ENCODE results near the gene ZNF276. TPM values are rescaled to one million over a fixed set of nuclear protein-coding genes. Genes with fewer than 3 reads are reported as not detected.

The ZNF276 gene
- total RNA-seq, 3 donors from 2014 or later, result 19.2 to 48.5 (median 31.2) TPM

DNA sequence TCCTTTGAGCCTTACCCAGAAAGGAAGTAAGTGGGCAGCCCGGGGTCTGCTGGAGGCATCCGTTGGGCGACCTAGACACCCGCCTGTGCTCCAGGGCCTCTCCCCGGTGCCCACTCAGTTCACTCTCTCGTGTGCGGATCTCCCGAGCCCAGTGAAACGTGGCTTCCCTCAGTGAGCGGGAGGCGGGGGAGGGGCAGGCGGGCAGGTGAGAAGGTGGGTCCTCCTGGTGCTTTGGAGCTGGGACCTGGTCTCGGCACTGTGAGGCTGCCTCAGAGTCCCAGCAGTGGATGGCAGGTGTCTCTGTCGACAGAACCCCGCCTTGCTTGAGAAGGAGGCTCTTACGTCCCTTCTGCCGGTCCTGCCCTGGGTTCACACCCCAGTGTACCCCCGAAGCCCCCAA is 8.0 kb downstream of the ZNF276 start:
- no peak for DNase-seq (ENCODE audit: low spot score in 2 of 2)
- no peak overlapping the region for H3K4me3 ChIP-seq
- TF ChIP-seq POLR2AphosphoS5 (IDR thresholded peaks at IDR 0.05) (no peak), POLR2A (IDR thresholded peaks at IDR 0.05) (no peak)
- TF ChIP-seq, protein P1, sequence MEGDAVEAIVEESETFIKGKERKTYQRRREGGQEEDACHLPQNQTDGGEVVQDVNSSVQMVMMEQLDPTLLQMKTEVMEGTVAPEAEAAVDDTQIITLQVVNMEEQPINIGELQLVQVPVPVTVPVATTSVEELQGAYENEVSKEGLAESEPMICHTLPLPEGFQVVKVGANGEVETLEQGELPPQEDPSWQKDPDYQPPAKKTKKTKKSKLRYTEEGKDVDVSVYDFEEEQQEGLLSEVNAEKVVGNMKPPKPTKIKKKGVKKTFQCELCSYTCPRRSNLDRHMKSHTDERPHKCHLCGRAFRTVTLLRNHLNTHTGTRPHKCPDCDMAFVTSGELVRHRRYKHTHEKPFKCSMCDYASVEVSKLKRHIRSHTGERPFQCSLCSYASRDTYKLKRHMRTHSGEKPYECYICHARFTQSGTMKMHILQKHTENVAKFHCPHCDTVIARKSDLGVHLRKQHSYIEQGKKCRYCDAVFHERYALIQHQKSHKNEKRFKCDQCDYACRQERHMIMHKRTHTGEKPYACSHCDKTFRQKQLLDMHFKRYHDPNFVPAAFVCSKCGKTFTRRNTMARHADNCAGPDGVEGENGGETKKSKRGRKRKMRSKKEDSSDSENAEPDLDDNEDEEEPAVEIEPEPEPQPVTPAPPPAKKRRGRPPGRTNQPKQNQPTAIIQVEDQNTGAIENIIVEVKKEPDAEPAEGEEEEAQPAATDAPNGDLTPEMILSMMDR (IDR thresholded peaks at IDR 0.05), result no peak
- H3K9me3 ChIP-seq, result no peaks in the 10 kb centered on the region
- H3K27ac ChIP-seq, result no peak overlapping the region
- H3K4me1 ChIP-seq, result no peaks in the 10 kb centered on the region
- H3K36me3 ChIP-seq, result peaks cover 9% of the 10 kb centered on the region
- no peaks in the 10 kb centered on the region for H3K27me3 ChIP-seq
- intact Hi-C loops (cut with DNase I; ENCODE audit: low total_unique reads), result no loop called here

DNA sequence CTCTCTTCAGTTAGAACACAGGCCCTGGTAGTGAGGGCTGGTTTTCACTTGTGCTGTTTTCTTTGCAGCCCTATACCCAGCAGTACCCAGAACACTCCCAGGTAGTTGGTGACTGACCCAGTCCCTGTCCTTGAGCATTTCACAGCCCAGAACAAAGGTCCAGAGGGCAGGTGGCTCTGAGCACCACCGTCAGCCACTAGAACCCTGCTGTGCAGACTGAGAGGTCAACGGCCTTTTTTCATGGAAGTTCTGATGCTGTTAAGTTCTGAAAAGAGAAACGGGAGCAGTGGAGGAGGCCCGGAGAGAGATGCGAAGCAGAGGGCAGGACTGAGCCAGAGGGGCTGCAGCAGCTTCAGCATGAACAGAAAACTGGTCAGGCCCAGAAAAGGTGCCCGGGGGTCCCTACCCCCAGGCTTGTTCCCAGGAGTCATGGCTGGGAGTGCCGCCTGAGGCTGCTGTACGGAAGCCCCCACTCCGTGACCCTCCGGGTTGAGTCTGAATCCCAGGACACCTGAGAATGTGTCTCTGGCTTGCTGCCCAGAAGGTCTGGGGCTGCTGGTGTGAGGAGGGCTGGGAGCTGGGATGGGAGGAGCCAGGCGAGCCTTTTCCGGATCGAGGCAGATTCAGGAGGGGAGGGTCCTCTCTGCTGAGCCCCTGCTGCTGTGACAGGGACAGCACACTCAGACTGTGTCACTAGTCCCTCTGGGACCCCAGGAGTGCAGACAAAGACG is 8.7 kb downstream of the ZNF276 start:
- H3K4me1 ChIP-seq, result no peaks in the 10 kb centered on the region
- H3K36me3 ChIP-seq, result peaks cover 9% of the 10 kb centered on the region
- TF ChIP-seq POLR2A (IDR thresholded peaks at IDR 0.05) (no peak), POLR2AphosphoS5 (IDR thresholded peaks at IDR 0.05) (no peak)
- TF ChIP-seq, protein P1 (IDR thresholded peaks at IDR 0.05), result no peak
- no peaks in the 10 kb centered on the region for H3K27me3 ChIP-seq
- no peak overlapping the region for H3K27ac ChIP-seq
- no peaks in the 10 kb centered on the region for H3K9me3 ChIP-seq
- intact Hi-C loops (cut with DNase I; ENCODE audit: low total_unique reads), result no loop called here
- no peak overlapping the region for H3K4me3 ChIP-seq
- DNase-seq (ENCODE audit: low spot score in 2 of 2), result no peak

DNA sequence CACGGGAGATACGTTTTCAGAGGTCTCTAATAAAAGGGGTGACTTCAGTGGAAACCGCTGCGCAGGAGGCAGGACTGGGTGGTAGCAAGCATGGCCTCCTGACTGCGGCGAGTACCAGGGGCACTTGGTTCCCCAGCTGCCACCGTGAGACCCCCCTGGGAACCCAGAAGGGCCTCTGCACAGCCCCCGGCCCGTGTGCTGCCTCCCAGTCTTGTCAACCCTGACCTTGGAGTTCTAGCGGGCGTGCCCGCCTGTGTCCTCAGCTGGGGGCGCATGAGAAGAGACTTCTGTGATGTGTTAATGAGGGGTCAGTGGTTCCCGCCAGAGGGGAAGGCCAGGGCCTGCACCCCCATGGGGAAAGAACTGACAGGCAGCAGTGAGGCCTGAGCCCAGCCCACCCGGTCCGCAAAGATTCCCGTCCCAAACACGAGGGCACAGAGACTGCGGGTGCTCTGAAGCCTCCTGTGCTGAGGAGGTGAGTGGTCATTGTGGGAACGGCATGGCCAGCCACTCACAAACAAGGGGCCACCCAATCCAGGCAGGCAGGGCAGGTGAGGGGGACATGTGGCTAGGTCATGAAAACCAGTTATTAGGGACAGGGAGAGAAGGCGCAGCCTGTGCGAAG is 9.4 kb downstream of the ZNF276 start:
- H3K4me3 ChIP-seq, result no peak overlapping the region
- peaks cover 9% of the 10 kb centered on the region for H3K36me3 ChIP-seq
- TF ChIP-seq, protein P1 (IDR thresholded peaks at IDR 0.05), result no peak
- no peak for TF ChIP-seq POLR2AphosphoS5 (IDR thresholded peaks at IDR 0.05)
- no peak for TF ChIP-seq POLR2A (IDR thresholded peaks at IDR 0.05)
- DNase-seq (ENCODE audit: low spot score in 2 of 2), result no peak
- no peaks in the 10 kb centered on the region for H3K4me1 ChIP-seq
- no peaks in the 10 kb centered on the region for H3K9me3 ChIP-seq
- H3K27ac ChIP-seq, result no peak overlapping the region
- intact Hi-C loops (cut with DNase I; ENCODE audit: low total_unique reads), result no loop called here
- no peaks in the 10 kb centered on the region for H3K27me3 ChIP-seq

DNA sequence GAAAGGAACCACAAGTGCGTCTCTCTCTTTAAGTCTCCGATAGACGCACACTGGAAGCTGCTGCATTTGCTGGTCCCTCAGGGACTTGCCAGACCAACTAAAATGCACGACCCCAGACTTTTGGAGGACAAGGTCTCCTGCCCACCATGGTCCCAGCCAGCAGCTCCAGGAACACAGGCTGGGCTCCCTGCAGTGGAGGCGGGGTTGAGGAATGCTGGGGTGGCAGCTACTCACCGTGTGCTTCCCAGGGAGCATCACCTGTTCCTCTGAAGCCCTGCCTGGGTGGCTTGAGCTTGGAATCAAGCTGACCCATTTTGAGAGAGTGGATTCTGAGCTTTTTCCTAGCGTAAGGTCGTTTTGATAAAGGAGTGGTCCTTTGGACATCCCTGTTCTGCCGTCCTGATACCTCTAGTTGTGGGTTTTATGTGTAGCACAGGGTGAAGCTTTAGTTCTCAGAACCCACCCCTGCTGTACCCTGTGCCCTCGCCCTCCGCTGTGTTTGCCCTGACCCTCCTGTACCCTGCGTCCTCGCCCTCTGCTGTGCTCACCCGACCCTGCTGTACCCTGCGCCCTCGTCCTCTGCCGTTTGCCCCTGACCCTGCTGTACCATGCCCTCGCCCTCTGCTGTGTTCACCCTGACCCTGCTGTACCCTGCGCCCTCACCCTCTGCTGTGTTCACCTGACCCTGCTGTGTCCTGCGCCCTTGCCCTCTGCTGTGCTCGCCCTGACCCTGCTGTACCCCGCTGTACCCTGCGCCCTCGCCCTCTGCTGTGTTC is 11.0 kb downstream of the ZNF276 start:
- Histone ChIP-seq H3K27ac (no peak overlapping the region), H3K36me3 (peaks cover 9% of the 10 kb centered on the region), H3K27me3 (no peaks in the 10 kb centered on the region), H3K9me3 (no peaks in the 10 kb centered on the region), H3K4me3 (no peak overlapping the region), H3K4me1 (no peaks in the 10 kb centered on the region)
- TF ChIP-seq POLR2AphosphoS5 (IDR thresholded peaks at IDR 0.05) (no peak), POLR2A (IDR thresholded peaks at IDR 0.05) (no peak)
- TF ChIP-seq, protein P1 (IDR thresholded peaks at IDR 0.05), result no peak
- DNase-seq (ENCODE audit: low spot score in 2 of 2), result no peak
- intact Hi-C loops (cut with DNase I; ENCODE audit: low total_unique reads), result no loop called here

DNA sequence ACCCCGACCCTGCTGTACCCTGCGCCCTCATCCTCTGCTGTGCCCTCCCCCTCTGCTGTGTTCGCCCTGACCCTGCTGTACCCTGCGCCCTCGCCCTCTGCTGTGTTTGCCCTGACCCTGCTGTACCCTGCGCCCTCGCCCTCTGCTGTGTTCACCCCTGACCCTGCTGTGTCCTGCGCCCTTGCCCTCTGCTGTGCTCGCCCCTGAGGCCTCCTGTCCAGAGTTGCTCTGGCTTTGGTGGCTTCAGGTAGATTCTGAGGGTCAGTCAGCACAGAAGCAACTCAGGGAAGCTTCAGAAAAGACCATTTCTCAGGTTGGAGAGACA is 11.5 kb downstream of the ZNF276 start:
- H3K36me3 ChIP-seq, result peaks cover 12% of the 10 kb centered on the region
- DNase-seq (ENCODE audit: low spot score in 2 of 2), result no peak
- H3K4me3 ChIP-seq, result no peak overlapping the region
- no peaks in the 10 kb centered on the region for H3K9me3 ChIP-seq
- intact Hi-C loops (cut with DNase I; ENCODE audit: low total_unique reads), result no loop called here
- no peaks in the 10 kb centered on the region for H3K27me3 ChIP-seq
- H3K27ac ChIP-seq, result no peak overlapping the region
- TF ChIP-seq, protein P1 (IDR thresholded peaks at IDR 0.05), result no peak
- TF ChIP-seq POLR2AphosphoS5 (IDR thresholded peaks at IDR 0.05), result no peak
- TF ChIP-seq POLR2A (IDR thresholded peaks at IDR 0.05), result no peak
- no peaks in the 10 kb centered on the region for H3K4me1 ChIP-seq
